ENCODE measurements around the gene S100A13.

GRCh38 chr1:153647346-153647714 is 20.0 kb upstream of the S100A13 start:
- TF ChIP-seq CTCF (conservative IDR thresholded peaks at IDR 0.05; ENCODE audit: low read length) (no peak), EZH2phosphoT487 (IDR thresholded peaks at IDR 0.05; ENCODE audit: borderline replicate concordance, low read depth, low read length) (no peak)

Measured in OCI-LY7 (cell line).